ENCODE measurements around the gene OR2T11.

OR2T11 gene

GRCh38 chr1:248631354-248632008 lies 3.4 kb downstream of the OR2T11 start:
- no peak for DNase-seq (ENCODE audit: extremely low spot score)
- ChIA-PET POLR2A (no interaction called here), CTCF (interaction anchor here (1.4 kb wide), 1 partner anchor 15 kb away, joined by 3 read pairs; no protein-coding TSS in a partner anchor)
- TF ChIP-seq CTCF (IDR thresholded peaks at IDR 0.05; ENCODE audit: control extremely low read depth, extremely low read depth, low read depth, missing control alignments) = no peak

- CTCF ChIA-PET = interaction anchor here (0.6 to 1.4 kb wide), 2 partner anchors 8 to 14 kb away, joined by 3 read pairs; no protein-coding TSS in a partner anchor
Measured at GRCh38 chr1:248630551-248630950, 4.3 kb downstream of the OR2T11 start.

GRCh38 chr1:248627971-248628844 lies 6.7 kb downstream of the OR2T11 start:
- CTCF ChIA-PET = interaction anchor here (1.2 to 1.4 kb wide), 3 partner anchors 15 to 178 kb away, joined by 3 to 5 read pairs (median 5); no protein-coding TSS in a partner anchor
- TF ChIP-seq CTCF (IDR thresholded peaks at IDR 0.05; ENCODE audit: control extremely low read depth, extremely low read depth, low read depth, missing control alignments) = no peak
- peak; percentile 63 for DNase-seq (ENCODE audit: extremely low spot score)
- POLR2A ChIA-PET = no interaction called here

More at GRCh38 chr1:248630551-248630950, 4.3 kb downstream of the OR2T11 start:
- POLR2A ChIA-PET = no interaction called here
- no peak for TF ChIP-seq CTCF (IDR thresholded peaks at IDR 0.05; ENCODE audit: control extremely low read depth, extremely low read depth, low read depth, missing control alignments)
- DNase-seq (ENCODE audit: extremely low spot score) = no peak

- DNase-seq (ENCODE audit: extremely low spot score) = no peak
- ChIA-PET POLR2A (no interaction called here), CTCF (interaction anchor here (1.1 to 15.4 kb wide), 3 partner anchors 13 to 183 kb away, joined by 3 to 242 read pairs (median 3); no protein-coding TSS in a partner anchor)
- TF ChIP-seq CTCF (IDR thresholded peaks at IDR 0.05; ENCODE audit: control extremely low read depth, extremely low read depth, low read depth, missing control alignments) = no peak
Measured at GRCh38 chr1:248625971-248626370, 8.9 kb downstream of the OR2T11 start.

- POLR2A ChIA-PET = no interaction called here
- TF ChIP-seq CTCF (IDR thresholded peaks at IDR 0.05; ENCODE audit: control extremely low read depth, extremely low read depth, low read depth, missing control alignments) = no peak
- CTCF ChIA-PET = interaction anchor here (1.1 to 15.4 kb wide), 2 partner anchors 12 to 184 kb away, joined by 3 to 242 read pairs; no protein-coding TSS in a partner anchor
- DNase-seq (ENCODE audit: extremely low spot score) = no peak
Measured at GRCh38 chr1:248625166-248625565, 9.7 kb downstream of the OR2T11 start.

- peak; percentile 58 for TF ChIP-seq CTCF (IDR thresholded peaks at IDR 0.05; ENCODE audit: control extremely low read depth, extremely low read depth, low read depth, missing control alignments)
- peak; percentile 66 for DNase-seq (ENCODE audit: extremely low spot score)
- CTCF ChIA-PET = interaction anchor here (0.7 to 15.4 kb wide), 15 partner anchors 8 to 215 kb away, joined by 3 to 242 read pairs (median 4); partner anchors contain the start of gene ZNF672
- POLR2A ChIA-PET = no interaction called here
Measured at GRCh38 chr1:248622570-248623001, 12.3 kb downstream of the OR2T11 start.
